Lung (tissue), 12 donors: Measurements from ENCODE around the gene PLEKHG3. TPM values are rescaled to one million over a fixed set of nuclear protein-coding genes. Genes with fewer than 3 reads are reported as not detected.

ENCODE experiments used
- ATAC-seq: fragments of 200-7000 bp; cut with Tn5 transposase; one replicate; pipeline ENCODE4 v1.9.1; 2020; ENCODE audit warnings: moderate number of reproducible peaks; ENCODE audit not compliant: insufficient read depth, low FRiP score
- DNase-seq, 3 donors: peaks; one replicate each; pipeline ENCODE4 v3.0.0-alpha.2; 2013 to 2017
- H3K27ac ChIP-seq, 2 donors: one replicate each; pipeline ENCODE4 v1.5.1; 2013; ENCODE audit warnings: mild to moderate bottlenecking in 2 of 2, moderate library complexity in 2 of 2, control low read depth in 1 of 2, inconsistent platforms in 1 of 2, low read depth in 1 of 2, low read length in 1 of 2
- H3K27me3 ChIP-seq, 3 donors: one replicate each; pipeline ENCODE4 v1.5.1; 2013; ENCODE audit warnings: low read length in 2 of 3; ENCODE audit not compliant: control insufficient read depth in 3 of 3, insufficient read depth in 3 of 3
- H3K36me3 ChIP-seq, 4 donors: one replicate each; pipeline ENCODE4 v1.5.1; 2013; ENCODE audit warnings: low read length in 4 of 4, mild to moderate bottlenecking in 1 of 4, moderate library complexity in 1 of 4; ENCODE audit not compliant: control insufficient read depth in 4 of 4, insufficient read depth in 4 of 4
- H3K4me1 ChIP-seq, 5 donors: one replicate each; pipeline ENCODE4 v1.5.1; 2013; ENCODE audit warnings: low read length in 5 of 5, mild to moderate bottlenecking in 2 of 5, moderate library complexity in 1 of 5; ENCODE audit not compliant: control insufficient read depth in 5 of 5, insufficient read depth in 5 of 5
- H3K4me3 ChIP-seq: one replicate; pipeline ENCODE4 v1.5.1; 2013; ENCODE audit warnings: mild to moderate bottlenecking, control low read depth, moderate library complexity
- H3K9ac ChIP-seq, 2 donors: one replicate each; pipeline ENCODE4 v1.5.1; 2013; ENCODE audit warnings: low read length in 2 of 2, control low read depth in 1 of 2; ENCODE audit not compliant: insufficient read depth in 1 of 2
- H3K9me3 ChIP-seq, 4 donors: one replicate each; pipeline ENCODE4 v1.5.1; 2013; ENCODE audit warnings: low read length in 3 of 4, mild to moderate bottlenecking in 1 of 4, moderate library complexity in 1 of 4; ENCODE audit not compliant: control insufficient read depth in 4 of 4, insufficient read depth in 3 of 4
- CTCF ChIP-seq: IDR thresholded peaks from 2 replicates; pipeline ENCODE4 v1.5.1; 2012; ENCODE audit warnings: mild to moderate bottlenecking; ENCODE audit errors: control extremely low read depth, extremely low read depth
- WGBS, 2 donors: extraction: QIAGEN DNeasy Blood & Tissue Kit; methylation state at CpG; one replicate each; pipeline ENCODE4 v1.1.7; 2013; 5-methylcytosine and 5-hydroxymethylcytosine counted together
- polyA plus RNA-seq, 2 donors: library from polyadenylated mRNA; stranded (reverse); fragments of 200-250 nt; gene quantifications; one replicate each; pipeline ENCODE4 v1.2.1, GENCODE V29; 2013
- total RNA-seq, 2 donors: library from RNA; depleted of rRNA in 1 of 2; stranded (reverse); fragments of >200 nt in 1 of 2; gene quantifications; one replicate each; pipeline ENCODE4 v1.2.1, GENCODE V29; 2014 to 2021
- donor health status: control.
- donor health status: control.
- donor health status: Bipolar disorder and iron deficiency.
- donor health status: healthy.
- donor health status: DM: yes; HTN: yes; CAD: no.

Gene PLEKHG3
- total and polyA plus RNA-seq, 4 donors, result 11.0 to 43.5 (median 21.5) TPM

- H3K9ac ChIP-seq, result peak overlapping the region; percentile 11 to 33
- 16 to 22% methylated on average over 18 of the region's 18 CpGs for WGBS, 2 donors
- H3K4me1 ChIP-seq, result peaks cover 0 to 64% (median 24%) of the 10 kb centered on the region in 5 donors
- no peak for TF ChIP-seq CTCF
- DNase-seq (peak in 2 of 3 donors; percentile 43 to 50), ATAC-seq (no peak)
- peak overlapping the region; percentile 69 for H3K4me3 ChIP-seq
- H3K27ac ChIP-seq, result peak overlapping the region; percentile 29 to 86
- no peaks in the 10 kb centered on the region for H3K9me3 ChIP-seq
- H3K36me3 ChIP-seq, result no peaks in the 10 kb centered on the region
- H3K27me3 ChIP-seq, result peaks cover 0 to 3% (median 0%) of the 10 kb centered on the region in 3 donors
Measured at GRCh38 chr14:64705381-64706118, 1.3 kb downstream of the PLEKHG3 start.

- no peak overlapping the region for H3K4me3 ChIP-seq
- H3K27ac ChIP-seq, result peak overlapping the region in 1 of 2 donors; percentile 86
- DNase-seq (no peak), ATAC-seq (no peak)
- H3K9ac ChIP-seq, result no peak overlapping the region
- no peak for TF ChIP-seq CTCF
- H3K36me3 ChIP-seq, result no peaks in the 10 kb centered on the region
- H3K27me3 ChIP-seq, result peaks cover 0 to 3% (median 0%) of the 10 kb centered on the region in 3 donors
- 64 to 67% methylated on average over 4 of the region's 4 CpGs for WGBS, 2 donors
- H3K9me3 ChIP-seq, result no peaks in the 10 kb centered on the region
- H3K4me1 ChIP-seq, result peaks cover 0 to 64% (median 24%) of the 10 kb centered on the region in 5 donors
Measured at GRCh38 chr14:64706119-64706592, 1.9 kb downstream of the PLEKHG3 start.

GRCh38 chr14:64706593-64707193, 2.5 kb downstream of the PLEKHG3 start:
- Histone ChIP-seq H3K36me3 (no peaks in the 10 kb centered on the region), H3K27ac (no peak overlapping the region), H3K9me3 (no peaks in the 10 kb centered on the region), H3K9ac (no peak overlapping the region), H3K27me3 (peaks cover 0 to 3% (median 0%) of the 10 kb centered on the region in 3 donors), H3K4me3 (no peak overlapping the region), H3K4me1 (peaks cover 0 to 64% (median 24%) of the 10 kb centered on the region in 5 donors)
- WGBS, 2 donors, result 71 to 74% methylated on average over 14 of the region's 14 CpGs
- no peak for TF ChIP-seq CTCF
- no peak for ATAC-seq
- peak; percentile 53 to 74 (median 60) for DNase-seq
